CD14-positive monocyte (primary cell): Measurements from ENCODE around the gene TOR4A. TPM values are rescaled to one million over a fixed set of nuclear protein-coding genes. Genes with fewer than 3 reads are reported as not detected.

Source experiments
- DNase-seq, 3 donors: peaks; one replicate each; pipeline ENCODE4 v3.0.0-alpha.2; 2011 to 2022
- H2AFZ ChIP-seq: 2 replicates; pipeline ENCODE4 v1.6.0; 2012; ENCODE audit warnings: mild to moderate bottlenecking, low read depth, low read length, inconsistent platforms; ENCODE audit not compliant: insufficient read depth, poor library complexity, severe bottlenecking
- H3K27ac ChIP-seq, 2 donors: 1 replicate in 1 of 2; 2 replicates in 1 of 2; pipeline ENCODE4 v1.5.1; 2012 to 2013; ENCODE audit warnings: low read length in 2 of 2, control low read depth in 1 of 2, inconsistent platforms in 1 of 2, low read depth in 1 of 2, mild to moderate bottlenecking in 1 of 2
- H3K27me3 ChIP-seq, 2 donors: one replicate each; pipeline versions ENCODE4 v1.6.0 to v1.6.1; 2011 to 2013; ENCODE audit warnings: low read length in 2 of 2; ENCODE audit not compliant: control insufficient read depth in 2 of 2, insufficient read depth in 2 of 2
- H3K36me3 ChIP-seq, 2 donors: replicated peaks in 1 of 2; 1 replicate in 1 of 2; 2 replicates in 1 of 2; pipeline versions ENCODE4 v1.5.1 to v1.6.1; 2012 to 2013; ENCODE audit warnings: low read length in 2 of 2, control low read depth in 1 of 2, inconsistent platforms in 1 of 2, mild to moderate bottlenecking in 1 of 2; ENCODE audit not compliant: insufficient read depth in 2 of 2, control insufficient read depth in 1 of 2
- H3K4me1 ChIP-seq, 2 donors: 1 replicate in 1 of 2; 2 replicates in 1 of 2; pipeline versions ENCODE4 v1.5.1 to v1.6.1; 2012 to 2013; ENCODE audit warnings: low read length in 2 of 2, control low read depth in 1 of 2, inconsistent platforms in 1 of 2, mild to moderate bottlenecking in 1 of 2, moderate library complexity in 1 of 2; ENCODE audit not compliant: insufficient read depth in 2 of 2, control insufficient read depth in 1 of 2
- H3K4me2 ChIP-seq: replicated peaks from 2 replicates; pipeline ENCODE3; 2012; ENCODE audit warnings: low read length, moderate library complexity, mild to moderate bottlenecking; ENCODE audit not compliant: poor library complexity, severe bottlenecking; ENCODE audit errors: extremely low read depth
- H3K4me3 ChIP-seq, 3 experiments: fragments of 200-600 bp in 1 of 3; sonication (generic) in 1 of 3; replicated peaks in 1 of 3; 1 replicate in 2 of 3; 2 replicates in 1 of 3; pipeline ENCODE4 v1.5.1; 2011 to 2013; ENCODE audit warnings: low read length in 3 of 3, mild to moderate bottlenecking in 3 of 3, control low read depth in 2 of 3, low read depth in 2 of 3, inconsistent platforms in 1 of 3, moderate library complexity in 1 of 3
- H3K79me2 ChIP-seq: 2 replicates; pipeline ENCODE4 v1.6.0; 2012; ENCODE audit warnings: mild to moderate bottlenecking, control low read depth, inconsistent platforms, low read length, moderate library complexity; ENCODE audit not compliant: insufficient read depth
- H3K9ac ChIP-seq: 2 replicates; pipeline ENCODE4 v1.6.0; 2017; ENCODE audit warnings: low read length, mild to moderate bottlenecking; ENCODE audit not compliant: insufficient read depth, poor library complexity, severe bottlenecking
- H3K9me3 ChIP-seq, 2 donors: replicated peaks in 1 of 2; 1 replicate in 1 of 2; 2 replicates in 1 of 2; pipeline versions ENCODE4 v1.5.1 to v1.6.1; 2012 to 2013; ENCODE audit warnings: low read length in 2 of 2, control low read depth in 1 of 2; ENCODE audit not compliant: control insufficient read depth in 1 of 2, insufficient read depth in 1 of 2
- H4K20me1 ChIP-seq: 2 replicates; pipeline ENCODE4 v1.6.0; 2012; ENCODE audit warnings: mild to moderate bottlenecking, low read length, control low read depth, moderate library complexity; ENCODE audit not compliant: insufficient read depth
- H3K27ac Mint-ChIP-seq, 7 donors: one replicate each; pipeline ENCODE4 v1.8.0; 2020; ENCODE audit warnings: mild to moderate bottlenecking in 7 of 7, mixed read lengths in 7 of 7, moderate library complexity in 6 of 7, inconsistent platforms in 2 of 7
- H3K27me3 Mint-ChIP-seq, 3 donors: one replicate each; pipeline ENCODE4 v1.8.0; 2021 to 2022; ENCODE audit warnings: low read depth in 3 of 3, mild to moderate bottlenecking in 3 of 3, mixed read lengths in 3 of 3, moderate library complexity in 3 of 3, inconsistent platforms in 1 of 3
- H3K36me3 Mint-ChIP-seq, 2 donors: one replicate each; pipeline ENCODE4 v1.8.0; 2020; ENCODE audit warnings: mixed read lengths in 2 of 2, inconsistent platforms in 1 of 2, mild to moderate bottlenecking in 1 of 2
- H3K4me1 Mint-ChIP-seq: one replicate; pipeline ENCODE4 v1.8.0; 2020; ENCODE audit warnings: mild to moderate bottlenecking, mixed read lengths
- H3K4me3 Mint-ChIP-seq, 2 donors: one replicate each; pipeline ENCODE4 v1.8.0; 2020; ENCODE audit warnings: mild to moderate bottlenecking in 2 of 2, mixed read lengths in 2 of 2, moderate library complexity in 1 of 2
- H3K9me3 Mint-ChIP-seq, 7 donors: one replicate each; pipeline ENCODE4 v1.8.0; 2020 to 2022; ENCODE audit warnings: mixed read lengths in 7 of 7, mild to moderate bottlenecking in 6 of 7, moderate library complexity in 6 of 7, inconsistent platforms in 2 of 7
- CTCF ChIP-seq: fragments of 200-600 bp; IDR thresholded peaks from one replicate; pipeline ENCODE4 v1.8.0; 2022; ENCODE audit warnings: antibody characterized with exemption, mild to moderate bottlenecking
- WGBS: methylation state at CpG from one replicate; pipeline ENCODE4 v1.1.5; 2013; ENCODE audit warnings: missing lambda C conversion rate; ENCODE audit not compliant: insufficient coverage; 5-methylcytosine and 5-hydroxymethylcytosine counted together
- intact Hi-C, 2 donors: fragments of 100-400 bp; cut with micrococcal nuclease; formaldehyde crosslinking; loops; one replicate each; pipeline versions ENCODE4 v1.15.0 to v1.15.1; 2023
- polyA plus RNA-seq, 3 donors: library from polyadenylated mRNA; depleted of rRNA in 1 of 3; unstranded in 2 of 3; stranded (reverse) in 1 of 3; fragments of 300-500 nt in 2 of 3; fragments of >200 nt in 1 of 3; fragmentation: Illumina TruSeq in 2 of 3; gene quantifications; 1 replicate in 2 of 3; 2 replicates in 1 of 3; pipeline ENCODE4 v1.2.3, GENCODE V29; 2012 to 2021

TOR4A gene
- polyA plus RNA-seq, 3 donors, result 13.7 to 17.6 (median 15.4) TPM

- Mint-ChIP-seq H3K36me3 (peaks cover 3 to 9% of the 10 kb centered on the region in 2 donors), H3K9me3 (peaks cover 0 to 17% (median 11%) of the 10 kb centered on the region in 7 donors), H3K4me3 (peak overlapping the region in 1 of 2 donors; percentile 82), H3K27ac (peak overlapping the region in 1 of 7 donors; percentile 33), H3K4me1 (peaks cover 19% of the 10 kb centered on the region), H3K27me3 (peaks cover 61 to 86% (median 67%) of the 10 kb centered on the region in 3 donors)
- no peak overlapping the region for H2AFZ ChIP-seq
- no peaks in the 10 kb centered on the region for H4K20me1 ChIP-seq
- H3K36me3 ChIP-seq, result no peaks in the 10 kb centered on the region
- peaks cover 2 to 9% of the 10 kb centered on the region in 2 donors for H3K9me3 ChIP-seq
- no peak for DNase-seq
- WGBS, result 89% methylated on average over 13 of the region's 16 CpGs
- peaks cover 38 to 78% of the 10 kb centered on the region in 2 donors for H3K27me3 ChIP-seq
- no peak overlapping the region for H3K9ac ChIP-seq
- H3K4me1 ChIP-seq, result peaks cover 15 to 28% of the 10 kb centered on the region in 2 donors
- no peak overlapping the region for H3K27ac ChIP-seq
- no peak for TF ChIP-seq CTCF
- no peaks in the 10 kb centered on the region for H3K79me2 ChIP-seq
- no peak overlapping the region for H3K4me2 ChIP-seq
- intact Hi-C loops, result loop anchor here in 1 of 2 donors (10.0 kb wide), 2 partner anchors 145 to 225 kb away; partner anchors contain the start of gene ENTPD8
- H3K4me3 ChIP-seq, result no peak overlapping the region
Measured at GRCh38 chr9:137299938-137300337, 22.4 kb downstream of the TOR4A start.

GRCh38 chr9:137300567-137301080 lies 23.1 kb downstream of the TOR4A start:
- Histone ChIP-seq H3K9me3 (peaks cover 0 to 9% of the 10 kb centered on the region in 2 donors), H3K4me1 (peaks cover 16 to 30% of the 10 kb centered on the region in 2 donors), H3K79me2 (no peaks in the 10 kb centered on the region), H3K9ac (peak overlapping the region; percentile 32), H3K27me3 (peaks cover 36 to 82% of the 10 kb centered on the region in 2 donors), H3K4me3 (peak overlapping the region in 1 of 3 experiments; percentile 69), H4K20me1 (no peaks in the 10 kb centered on the region), H3K4me2 (peak overlapping the region; percentile 74), H2AFZ (peak overlapping the region; percentile 21), H3K36me3 (no peaks in the 10 kb centered on the region), H3K27ac (no peak overlapping the region)
- intact Hi-C loops, result no loop called here
- Mint-ChIP-seq H3K4me3 (peak overlapping the region; percentile 74 to 91), H3K9me3 (peaks cover 0 to 16% (median 9%) of the 10 kb centered on the region in 7 donors), H3K27ac (no peak overlapping the region), H3K4me1 (peaks cover 21% of the 10 kb centered on the region), H3K36me3 (peaks cover 3 to 9% of the 10 kb centered on the region in 2 donors), H3K27me3 (peaks cover 66 to 88% (median 72%) of the 10 kb centered on the region in 3 donors)
- no peak for DNase-seq
- WGBS, result 6% methylated on average over 18 of the region's 25 CpGs
- TF ChIP-seq CTCF, result no peak
